NCI-H1417 (cell line): ENCODE results near the gene TDRD3.
A peak's percentile ranks its signal among the peaks of the same experiment; 100 is the strongest.
"Not testable (repeated sequence)": the region's sequence is repeated elsewhere in the genome, so short reads cannot be mapped to it uniquely, and the experiment has no call there.

ENCODE experiments used
- DNase-seq, 3 experiments: peaks; one replicate each; lab custom pipeline; 2025; lab: John Stamatoyannopoulos, UW

Gene TDRD3

DNA sequence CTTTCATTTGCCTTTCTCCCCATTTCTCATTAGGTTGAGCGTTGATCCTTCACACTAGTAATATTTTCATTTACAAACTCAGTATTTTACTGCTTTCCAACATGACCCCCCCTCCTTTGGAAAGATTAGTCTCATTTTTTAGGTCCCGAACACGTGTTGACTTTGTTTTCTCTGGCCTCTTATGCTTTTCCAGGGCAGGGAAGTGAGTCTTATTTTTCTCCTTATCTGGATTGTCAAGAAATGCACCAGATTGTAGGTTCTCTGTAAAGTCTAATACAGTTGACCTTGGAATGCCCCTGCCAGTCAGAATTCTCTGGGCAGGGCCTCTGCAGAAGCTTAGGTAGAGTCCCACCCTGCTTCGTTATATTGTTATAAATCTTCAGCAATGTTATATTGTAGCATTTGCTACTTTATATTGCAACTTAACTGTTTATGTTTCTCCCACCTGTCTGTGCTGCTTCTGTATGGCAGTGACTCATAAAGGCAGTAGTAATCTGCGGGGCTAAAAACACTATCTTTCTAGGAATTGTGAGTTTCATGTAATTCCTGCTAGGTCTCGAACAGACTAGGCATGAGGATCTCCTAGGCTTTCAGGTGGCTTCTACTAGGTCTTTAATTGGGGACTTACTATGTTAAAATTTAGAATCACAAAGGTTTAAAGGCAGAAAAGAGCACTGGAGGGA, 2.0 kb downstream of the TDRD3 start:
- DNase-seq, result peak in 1 of 3 experiments; percentile 43

DNA sequence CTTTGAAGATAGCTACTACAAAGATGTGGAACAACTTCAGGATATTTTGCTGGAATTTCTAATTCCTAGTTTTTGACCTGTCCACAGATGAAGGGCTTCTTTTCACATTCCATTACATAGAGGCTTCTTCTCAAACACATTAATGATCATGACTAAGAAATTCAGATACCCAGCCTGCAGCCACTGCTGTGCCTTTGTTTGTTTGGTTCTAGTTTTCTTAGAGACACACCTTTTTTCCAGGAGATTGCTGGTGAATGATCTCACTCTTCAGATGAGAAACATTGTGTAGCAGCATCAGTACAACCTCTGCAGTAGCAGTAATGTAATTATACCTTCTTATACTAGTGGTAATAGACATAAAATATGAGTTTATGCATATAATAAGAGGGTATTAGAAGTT, 5.0 kb downstream of the TDRD3 start:
- DNase-seq, result no peak

DNA sequence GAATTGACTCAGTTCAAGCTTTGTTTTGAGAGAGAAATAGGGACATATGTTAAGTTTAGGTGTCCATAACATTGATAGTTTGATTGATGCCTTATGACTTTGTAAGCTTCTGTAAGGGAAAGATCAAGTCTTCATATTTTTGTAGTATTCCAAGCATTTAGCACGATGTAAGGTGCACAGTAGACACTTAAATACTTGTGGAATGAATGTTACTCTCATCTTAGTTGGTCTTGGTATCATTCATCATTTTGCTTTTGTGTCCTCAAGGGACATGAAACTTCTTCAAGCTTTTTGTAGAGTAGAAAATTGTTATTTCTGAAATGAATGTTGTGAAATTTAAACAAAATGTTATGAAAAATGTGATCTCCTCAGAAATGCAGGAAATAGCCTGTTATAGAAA, 10.1 kb downstream of the TDRD3 start:
- no peak for DNase-seq

DNA sequence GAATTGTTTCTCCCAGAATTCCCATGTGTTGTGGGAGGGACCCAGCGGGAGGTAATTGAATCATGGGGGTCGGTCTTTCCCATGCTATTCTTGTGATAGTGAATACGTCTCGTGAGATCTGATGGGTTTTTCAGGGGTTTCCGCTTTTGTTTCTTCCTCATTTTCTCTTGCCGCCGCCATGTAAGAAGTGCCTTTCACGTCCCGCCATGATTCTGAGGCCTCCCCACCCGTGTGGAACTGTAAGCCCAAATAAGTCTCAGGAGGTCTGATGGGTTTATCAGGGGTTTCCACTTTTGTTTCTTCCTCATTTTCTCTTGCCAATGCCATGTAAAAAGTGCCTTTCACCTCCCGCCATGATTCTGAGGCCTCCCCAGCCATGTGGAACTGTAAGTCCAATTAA, 10.8 kb downstream of the TDRD3 start:
- not testable (repeated sequence) for DNase-seq

DNA sequence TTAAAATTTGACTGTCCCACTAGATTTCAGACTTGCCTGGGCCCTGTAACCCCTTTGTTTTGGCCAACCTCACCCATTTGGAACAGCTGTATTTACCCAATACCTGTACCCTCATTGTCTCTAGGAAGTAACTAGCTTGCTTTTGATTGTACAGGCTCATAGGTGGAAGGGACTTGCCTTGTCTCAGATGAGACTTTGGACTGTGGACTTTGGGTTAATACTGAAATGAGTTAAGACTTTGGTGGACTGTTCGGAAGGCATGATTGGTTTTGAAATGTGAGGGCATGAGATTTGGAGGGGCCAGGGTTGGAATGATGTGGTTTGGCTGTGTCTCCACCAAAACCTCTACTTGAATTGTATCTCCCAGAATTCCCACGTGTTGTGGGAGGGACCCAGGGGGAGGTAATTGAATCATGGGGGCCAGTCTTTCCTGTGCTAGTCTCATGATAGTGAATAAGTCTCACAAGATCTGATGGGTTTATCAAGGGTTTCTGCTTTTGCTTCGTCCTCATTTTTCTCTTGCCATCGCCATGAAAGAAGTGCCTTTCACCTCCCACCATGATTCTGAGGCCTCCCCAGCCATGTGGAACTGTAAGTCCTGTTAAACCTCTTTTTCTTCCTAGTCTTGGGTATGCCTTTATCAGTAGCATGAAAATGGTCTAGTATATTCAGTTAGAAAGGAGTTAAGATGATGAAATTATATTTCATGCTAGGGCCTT, 12.7 kb downstream of the TDRD3 start:
- DNase-seq, result not testable (repeated sequence)

DNA sequence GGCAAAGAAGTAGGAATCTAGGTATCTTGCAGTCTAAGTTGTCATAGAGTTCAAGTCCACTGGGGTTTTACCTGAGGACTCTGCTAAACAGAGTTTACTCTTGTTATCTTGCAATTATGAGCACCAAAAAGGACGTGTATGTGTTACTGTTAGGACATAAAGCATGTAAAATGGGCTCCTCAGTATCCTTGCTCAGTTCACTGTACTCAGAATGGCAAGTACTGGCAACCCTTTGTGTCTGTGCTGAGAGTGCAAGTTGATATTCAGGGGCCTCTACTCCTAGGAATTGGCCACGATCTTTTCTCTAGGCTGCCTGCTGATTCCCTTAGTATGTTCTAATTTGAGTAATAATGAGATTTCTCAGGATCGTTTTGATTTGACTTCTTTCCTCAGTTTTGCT, 13.3 kb downstream of the TDRD3 start:
- DNase-seq, result no peak

DNA sequence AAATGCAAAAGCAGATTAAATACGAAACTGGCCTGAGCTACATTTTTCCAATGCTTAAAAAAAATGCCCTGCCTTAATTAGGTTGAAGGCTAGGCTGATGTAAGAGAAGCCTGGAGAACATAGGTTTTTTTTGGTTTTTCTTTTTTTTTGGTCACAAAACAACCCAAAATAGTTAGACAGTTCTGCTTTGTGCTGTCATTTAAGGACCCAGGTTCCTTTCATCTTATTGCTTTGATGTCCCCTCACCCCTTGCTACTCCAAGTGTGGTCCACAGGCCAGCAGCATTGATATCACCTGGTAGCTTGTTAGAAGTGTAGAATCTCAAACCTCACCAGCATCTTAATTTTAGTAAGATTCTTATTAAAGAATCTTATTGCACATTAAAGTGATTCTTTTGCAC, 14.4 kb downstream of the TDRD3 start:
- DNase-seq, result no peak

DNA sequence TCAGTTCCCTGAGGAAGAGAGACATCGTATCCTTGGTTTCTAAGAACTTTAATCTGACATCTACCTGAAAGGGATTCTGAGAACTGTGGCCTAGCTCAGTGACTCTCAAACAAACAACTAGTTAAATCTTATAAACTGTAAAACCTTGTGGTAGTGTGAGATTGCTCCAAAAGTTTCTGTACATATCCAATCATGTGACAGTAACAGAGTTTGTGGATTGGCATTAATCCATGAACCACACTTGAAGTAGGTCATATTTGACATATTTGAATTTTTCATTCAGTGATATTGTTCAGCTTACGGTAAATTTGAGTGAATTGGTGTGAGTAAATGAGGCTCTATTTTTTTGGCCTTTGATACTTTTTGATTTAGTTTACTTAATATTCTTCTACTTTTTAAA, 15.0 kb downstream of the TDRD3 start:
- no peak for DNase-seq

DNA sequence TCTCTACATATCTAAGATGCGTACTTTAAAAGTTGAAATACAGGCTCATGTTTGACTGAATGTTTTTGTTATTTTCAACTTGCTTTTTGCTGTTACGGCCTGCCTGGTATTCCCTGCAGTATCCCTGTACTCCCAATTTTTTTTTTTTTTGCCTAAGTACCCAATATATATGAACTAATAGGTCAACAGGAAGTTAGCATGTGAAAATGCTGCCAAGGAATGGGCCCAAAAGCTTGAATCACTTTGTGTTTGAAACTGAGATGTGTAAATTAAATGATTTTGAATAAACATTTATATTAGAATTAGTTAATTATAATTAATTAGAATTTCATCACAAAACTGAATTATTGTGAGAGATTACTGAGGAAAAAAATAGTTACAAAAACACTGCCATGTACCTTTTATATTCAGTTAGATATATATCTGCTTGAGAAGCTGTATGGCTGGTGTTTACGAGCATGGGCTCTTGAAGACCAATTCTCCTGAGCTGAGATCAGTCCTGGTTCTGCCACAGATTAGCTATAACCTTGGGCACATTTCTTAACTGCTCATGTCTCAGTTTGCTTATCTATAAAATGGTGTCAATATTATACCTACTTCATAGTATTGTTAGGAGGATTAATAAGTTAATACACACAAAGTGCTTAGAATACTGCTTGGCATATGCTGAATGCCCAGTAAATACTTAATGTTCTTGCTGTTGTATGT, 16.0 kb downstream of the TDRD3 start:
- DNase-seq, result no peak

DNA sequence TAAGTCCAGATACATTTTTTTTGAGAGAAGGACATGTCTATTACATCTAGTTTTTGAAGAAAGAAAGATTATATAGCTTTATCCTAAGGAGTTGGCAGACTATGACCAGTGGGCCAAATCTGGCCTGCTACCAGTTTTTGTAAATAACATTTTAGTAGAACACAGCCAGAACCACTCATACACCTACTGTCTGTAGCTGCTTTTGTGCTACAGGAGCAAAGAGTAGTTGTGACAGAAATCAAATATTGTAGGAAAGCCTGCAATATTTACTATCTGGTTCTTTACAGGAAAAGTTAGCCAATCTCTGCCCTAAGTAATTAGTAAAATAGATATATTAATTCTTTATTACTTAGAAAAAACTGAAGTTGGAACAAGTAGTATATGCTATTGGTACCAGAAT, 17.2 kb downstream of the TDRD3 start:
- DNase-seq, result no peak

DNA sequence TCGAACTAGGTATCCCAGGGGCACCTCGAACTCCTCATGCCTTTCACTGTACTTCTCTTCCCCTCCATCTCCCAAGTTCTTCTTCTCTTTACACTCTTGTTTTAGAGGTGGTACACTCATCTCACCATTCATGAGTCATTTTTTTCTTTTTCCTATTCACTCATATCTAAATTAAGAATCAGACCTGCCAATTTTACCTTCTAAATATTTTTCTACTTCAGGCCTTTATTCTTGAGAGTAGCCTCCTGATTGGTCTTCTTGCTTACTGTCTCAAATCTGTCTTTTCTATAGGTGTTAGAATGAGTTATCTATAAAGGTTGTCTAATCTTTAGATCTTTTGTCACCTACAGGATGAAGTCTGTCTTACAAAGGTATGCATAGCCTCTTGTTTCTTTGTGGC, 20.7 kb downstream of the TDRD3 start:
- DNase-seq, result no peak

DNA sequence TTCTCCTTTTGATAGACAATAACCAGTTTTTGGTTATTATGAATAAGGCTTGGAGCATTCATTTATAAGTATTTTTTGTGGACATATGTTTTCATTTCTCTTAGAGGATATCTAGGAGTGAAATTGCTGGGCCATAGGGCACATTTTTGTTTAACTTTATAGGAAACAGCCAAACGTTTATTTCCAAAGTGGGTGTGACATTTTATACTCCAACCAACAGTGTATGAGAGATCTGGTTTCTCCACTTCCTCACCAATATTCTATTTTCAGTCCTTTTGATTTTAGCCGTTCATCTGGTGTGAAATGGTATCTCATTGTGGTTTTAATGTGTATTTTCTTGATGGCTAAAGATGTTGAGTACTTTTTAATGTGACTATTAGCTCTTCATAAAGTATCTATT, 21.9 kb downstream of the TDRD3 start:
- no peak for DNase-seq

DNA sequence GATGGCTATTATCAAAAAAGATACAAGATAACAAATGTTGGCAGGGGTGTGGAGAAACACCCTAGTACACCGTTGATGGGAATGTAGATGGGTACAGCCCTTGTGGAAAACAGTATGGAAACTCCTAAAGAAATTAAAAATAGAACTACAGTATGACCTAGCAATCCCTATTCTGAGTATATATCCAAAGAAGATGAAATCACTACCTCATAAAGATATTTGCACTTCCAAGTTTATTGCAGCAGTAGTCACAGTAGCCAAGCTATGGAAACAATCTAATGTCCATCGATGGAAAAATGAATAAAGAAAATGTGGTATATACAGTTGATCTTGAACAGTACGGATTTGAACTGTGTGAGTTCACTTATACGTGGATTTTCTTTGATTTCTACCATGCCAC, 28.3 kb downstream of the TDRD3 start:
- no peak for DNase-seq

DNA sequence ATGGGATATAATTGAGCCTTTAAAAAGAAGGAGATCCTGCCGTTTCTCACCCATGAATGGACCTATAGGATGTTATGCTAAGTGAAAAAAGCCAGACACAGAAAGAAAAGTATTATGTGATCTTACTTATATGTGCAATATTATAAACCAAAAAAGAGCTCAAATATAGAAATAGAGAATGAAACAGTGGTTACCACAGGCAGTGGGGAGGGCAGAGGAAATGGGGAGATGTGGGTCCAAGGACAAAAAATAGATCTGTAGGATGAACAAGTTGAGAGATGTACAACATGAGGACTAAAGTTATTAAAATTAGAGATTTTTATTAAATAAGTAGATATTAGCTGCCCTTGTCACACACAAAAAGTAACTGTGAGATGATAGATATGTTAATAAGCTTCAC, 29.1 kb downstream of the TDRD3 start:
- DNase-seq, result no peak

DNA sequence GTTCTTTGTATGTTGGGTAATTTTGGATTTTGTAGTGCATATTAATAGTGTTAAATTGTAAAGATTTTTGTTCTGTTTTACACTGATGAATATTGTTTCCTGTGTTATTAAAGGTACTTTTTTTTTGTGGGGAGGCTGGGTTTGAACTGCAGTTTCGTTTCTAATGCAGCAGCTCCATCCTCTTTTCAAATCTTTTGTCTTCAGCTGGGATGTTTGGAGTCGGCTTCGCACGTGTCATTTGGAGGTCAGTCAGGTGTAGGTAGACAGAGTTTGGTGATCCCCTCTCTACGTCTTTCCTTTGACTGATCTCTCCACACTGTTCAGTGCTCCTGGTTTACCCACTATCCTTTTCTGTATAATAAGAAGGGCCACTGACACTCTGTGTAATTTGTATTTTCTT, 30.3 kb downstream of the TDRD3 start:
- DNase-seq, result no peak

DNA sequence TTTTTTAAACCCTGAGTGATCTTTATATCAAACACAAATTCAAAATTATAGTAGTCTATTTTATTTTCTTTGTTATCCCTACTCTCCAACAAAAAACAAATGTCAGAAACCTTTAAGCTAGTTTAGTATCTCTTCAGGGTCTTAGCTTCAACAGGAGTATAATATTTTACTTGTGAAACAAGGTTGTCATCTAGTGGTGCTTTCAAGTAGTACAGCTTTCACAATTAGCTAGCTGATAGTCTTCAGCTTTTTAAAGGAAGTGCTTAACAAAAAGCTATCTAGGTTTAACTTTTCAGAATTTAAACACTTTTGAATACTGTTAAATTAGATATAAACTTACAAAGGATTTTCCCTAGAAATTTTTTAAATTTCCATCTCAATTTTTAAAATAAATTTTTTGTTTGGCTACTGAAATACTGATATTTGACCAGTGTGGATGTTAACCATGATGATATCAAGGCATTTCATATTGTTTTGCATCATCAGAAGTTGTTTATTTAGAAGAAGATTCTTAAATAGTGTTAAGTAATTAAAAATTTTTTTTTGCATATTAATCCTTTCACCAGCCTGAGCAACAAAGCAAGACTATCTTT, 34.2 kb downstream of the TDRD3 start:
- peak; percentile 32 to 85 (median 57) for DNase-seq

DNA sequence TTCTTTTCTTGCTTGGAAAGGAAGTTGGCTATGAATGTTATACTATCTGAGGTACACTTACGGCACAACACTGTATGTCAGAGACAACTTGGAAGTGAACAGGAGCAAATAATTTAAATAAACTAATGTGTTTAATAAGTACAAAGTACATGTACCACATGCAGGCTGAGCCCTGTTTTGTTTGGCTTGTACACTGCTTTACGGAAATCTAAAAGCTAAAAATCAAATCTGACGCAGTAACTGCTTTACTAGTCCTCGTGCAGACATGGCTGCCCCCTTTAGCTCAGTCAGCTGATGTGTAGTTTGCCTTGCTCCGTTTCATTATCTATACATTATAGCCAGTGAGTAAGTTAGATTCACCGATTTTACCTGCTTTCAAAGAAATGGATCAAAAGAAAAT, 36.5 kb downstream of the TDRD3 start:
- no peak for DNase-seq

DNA sequence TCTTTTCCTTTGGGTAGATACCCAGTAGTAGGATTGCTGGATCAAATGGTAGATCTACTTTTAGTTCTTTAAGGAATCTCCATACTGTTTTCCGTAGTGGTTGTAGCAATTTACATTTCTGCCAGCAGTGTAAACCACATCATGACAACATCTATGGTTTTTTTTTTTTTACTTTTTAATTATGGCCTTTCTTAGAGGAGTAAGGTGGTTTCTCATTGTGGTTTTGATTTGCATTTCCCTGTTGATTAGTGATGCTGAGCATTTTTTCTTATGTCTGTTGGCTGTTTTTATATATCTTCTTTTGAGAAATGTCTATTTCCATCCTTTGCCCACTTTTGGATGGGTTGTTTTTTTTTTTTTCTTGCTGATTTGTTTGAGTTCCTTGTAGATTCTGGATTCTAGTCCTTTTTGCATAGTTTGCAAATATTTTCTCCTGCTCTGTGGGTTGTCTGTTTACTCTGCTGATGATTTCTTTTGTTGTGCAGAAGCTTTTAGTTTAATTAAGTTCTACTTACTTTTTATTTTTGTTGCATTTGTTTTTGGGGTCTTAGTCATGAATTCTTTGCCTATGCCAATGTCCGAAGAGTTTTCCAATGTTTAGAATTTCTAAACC, 38.8 kb downstream of the TDRD3 start:
- no peak for DNase-seq

DNA sequence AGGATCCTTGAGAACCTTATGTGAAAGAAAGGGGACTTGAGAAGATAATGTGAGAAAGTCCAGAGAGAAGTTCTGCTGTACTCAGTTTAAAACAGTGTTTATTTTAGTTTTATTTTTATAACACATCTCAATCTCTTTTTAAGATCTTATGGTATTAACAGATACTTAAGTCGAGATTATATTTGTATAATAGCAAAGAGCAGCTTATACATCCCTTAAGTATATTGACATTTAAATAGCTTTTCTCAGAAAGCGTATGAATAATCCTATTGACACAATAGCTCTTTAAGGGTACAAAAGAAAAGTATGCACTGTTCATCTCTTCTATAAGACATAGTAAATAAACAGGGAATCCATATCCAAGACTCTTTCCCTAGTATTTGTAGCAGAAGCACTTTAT, 42.2 kb downstream of the TDRD3 start:
- no peak for DNase-seq

DNA sequence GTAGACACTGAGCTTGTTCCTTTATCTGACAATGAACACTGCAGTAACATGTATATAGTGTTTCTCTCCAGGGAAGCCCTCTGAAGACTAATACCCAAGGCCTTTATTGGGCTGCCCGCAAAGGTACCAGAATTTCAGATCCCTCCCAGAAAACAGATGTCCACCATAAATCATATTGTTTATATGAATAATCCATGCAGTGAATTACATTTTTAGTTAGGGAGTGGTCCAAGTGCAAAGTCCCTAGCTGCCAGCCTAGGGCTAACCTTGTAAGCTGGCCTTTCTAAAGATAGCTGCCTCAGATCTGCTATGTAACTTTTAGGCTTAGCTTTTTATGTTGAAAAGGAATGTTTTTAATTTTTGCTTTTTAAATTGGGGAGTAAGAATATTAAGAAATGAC, 44.7 kb downstream of the TDRD3 start:
- peak in 1 of 3 experiments; percentile 17 for DNase-seq

DNA sequence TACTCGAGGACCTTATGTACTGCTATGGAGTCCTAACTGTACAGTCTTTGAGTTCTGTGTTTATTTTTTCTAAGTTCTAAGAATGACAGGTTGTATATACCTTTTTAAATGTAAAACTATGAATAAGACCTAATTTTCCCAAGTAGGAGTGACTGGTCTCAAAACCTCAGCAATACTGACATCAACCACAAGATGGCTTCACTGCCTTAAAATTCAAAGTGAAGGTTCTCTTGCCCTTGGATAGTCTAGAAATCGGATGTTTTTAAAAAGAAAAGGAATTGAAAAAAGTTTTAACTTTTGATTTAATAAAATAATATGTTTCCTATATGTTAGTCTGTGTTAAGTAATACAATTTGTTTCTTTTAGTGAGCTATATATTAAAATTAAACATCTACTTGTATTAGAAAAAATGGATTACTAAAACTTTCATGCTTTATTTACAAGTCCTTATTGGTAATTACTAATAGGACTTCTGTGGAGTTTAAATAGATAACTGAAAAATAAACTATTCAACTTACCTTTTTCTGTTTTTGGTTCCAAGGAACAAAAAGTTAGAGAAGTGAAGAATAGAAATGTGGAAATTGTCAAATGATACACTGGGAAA, 52.0 kb downstream of the TDRD3 start:
- peak; percentile 33 to 84 (median 38) for DNase-seq

DNA sequence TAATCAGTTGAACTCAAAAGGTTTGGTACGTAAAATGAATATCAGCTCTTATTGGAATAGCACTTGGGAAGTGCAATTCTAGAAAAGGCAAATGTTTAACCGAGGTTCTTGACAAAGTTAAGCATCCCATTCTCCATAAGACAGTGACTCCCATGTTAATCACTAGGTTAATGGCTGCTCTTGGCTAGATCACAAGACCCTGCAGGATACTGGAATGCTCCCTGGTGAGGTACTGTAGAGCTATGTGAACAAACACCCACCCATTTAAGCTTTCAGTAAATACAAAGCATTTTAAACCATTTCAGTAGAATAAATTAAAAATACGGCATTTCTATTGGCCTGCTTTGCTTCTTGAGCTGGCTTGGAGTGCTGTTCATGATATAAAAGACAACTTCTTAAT, 56.5 kb downstream of the TDRD3 start:
- no peak for DNase-seq
